Uterus (tissue), 4 donors: Measurements from ENCODE around the gene RELT. TPM values are rescaled to one million over a fixed set of nuclear protein-coding genes. Genes with fewer than 3 reads are reported as not detected.

Experiments
- DNase-seq, 2 donors: peaks; one replicate each; pipeline ENCODE4 v3.0.0-alpha.2; 2019 to 2020
- H3K27ac ChIP-seq, 2 donors: fragments of 200-600 bp; sonication (generic); 1 replicate in 1 of 2; 2 replicates in 1 of 2; pipeline ENCODE4 v1.5.1; 2016 to 2018
- H3K27me3 ChIP-seq, 2 donors: fragments of 200-600 bp; sonication (generic); one replicate each; pipeline ENCODE4 v1.5.1; 2018 to 2019; ENCODE audit warnings: control low read depth in 1 of 2
- H3K36me3 ChIP-seq, 2 donors: fragments of 200-600 bp; sonication (generic); one replicate each; pipeline ENCODE4 v1.5.1; 2019; ENCODE audit warnings: control low read depth in 1 of 2
- H3K4me1 ChIP-seq, 2 donors: fragments of 200-600 bp; sonication (generic); one replicate each; pipeline ENCODE4 v1.5.1; 2018 to 2019; ENCODE audit warnings: control low read depth in 1 of 2
- H3K4me3 ChIP-seq, 2 donors: fragments of 200-600 bp; sonication (generic); 1 replicate in 1 of 2; 2 replicates in 1 of 2; pipeline ENCODE4 v1.5.1; 2018 to 2019; ENCODE audit warnings: mild to moderate bottlenecking in 1 of 2
- H3K9me3 ChIP-seq, 2 donors: fragments of 200-600 bp; sonication (generic); one replicate each; pipeline ENCODE4 v1.5.1; 2019; ENCODE audit warnings: control low read depth in 1 of 2
- POLR2A ChIP-seq, 2 donors: fragments of 450-650 bp; IDR thresholded peaks; one replicate each; pipeline ENCODE4 v1.6.1; 2016; ENCODE audit warnings: antibody characterized with exemption in 2 of 2, mild to moderate bottlenecking in 1 of 2, moderate library complexity in 1 of 2
- intact Hi-C: fragments of 100-400 bp; cut with DNase I; formaldehyde crosslinking; loops from one replicate; pipeline ENCODE4 v1.15.1; 2023; ENCODE audit warnings: low total_unique reads
- total RNA-seq, 4 donors: library from RNA; depleted of rRNA in 3 of 4; stranded (reverse); fragments of >200 nt in 3 of 4; gene quantifications; one replicate each; pipeline versions ENCODE4 v1.1.0 to v1.2.4, GENCODE V29; 2014 to 2023
- TF ChIP-seq, protein P1 (sequence below), 4 experiments: fragments of 200-600 bp in 2 of 4; fragments of 450-650 bp in 2 of 4; sonication (generic) in 2 of 4; IDR thresholded peaks; one replicate each; pipeline ENCODE4 v1.5.1; 2016 to 2019; ENCODE audit warnings: antibody characterized with exemption in 4 of 4, mild to moderate bottlenecking in 2 of 4, moderate library complexity in 1 of 4
- donor health status: DM: yes; HTN: yes; CAD: no.

Gene RELT
- total RNA-seq, 4 donors from 2014 or later = 0.29 to 5.8 (median 3.3) TPM; not detected in 1

DNA sequence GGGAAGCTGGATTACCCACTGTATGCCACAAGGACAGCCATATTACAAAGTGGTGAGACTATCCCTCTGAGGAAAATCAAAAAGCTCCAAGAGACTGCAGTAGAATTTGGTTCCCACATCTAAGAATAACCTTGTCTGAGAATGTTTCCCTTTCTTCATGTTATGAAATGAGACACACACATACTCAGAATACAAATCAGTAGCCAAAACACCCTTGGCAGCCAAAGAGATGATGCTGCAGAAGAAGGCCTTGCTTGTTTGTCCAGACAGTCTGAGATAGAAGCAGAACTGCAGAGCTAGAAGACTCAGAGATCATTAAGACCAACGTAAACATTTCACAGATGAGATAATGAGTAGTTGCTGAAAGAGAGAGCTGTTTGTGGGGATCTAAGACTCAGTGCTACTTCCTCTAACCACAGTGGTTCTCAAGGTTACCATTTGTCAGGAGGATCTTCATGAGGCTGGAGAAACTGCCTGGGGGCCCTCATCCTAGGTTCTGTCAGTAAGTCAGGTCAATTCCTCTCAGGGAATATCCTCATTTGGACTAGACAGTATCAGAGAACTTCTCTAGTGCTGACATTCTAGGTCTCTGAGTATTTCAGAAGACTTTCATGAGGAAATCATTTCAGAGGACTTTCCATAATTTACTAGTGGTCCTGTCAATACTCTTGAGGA is 38.9 kb downstream of the RELT start:
- no peaks in the 10 kb centered on the region for H3K4me1 ChIP-seq
- intact Hi-C loops = no loop called here
- H3K4me3 ChIP-seq = no peak overlapping the region
- no peak for DNase-seq
- H3K9me3 ChIP-seq = no peaks in the 10 kb centered on the region
- no peaks in the 10 kb centered on the region for H3K27me3 ChIP-seq
- H3K27ac ChIP-seq = peak overlapping the region; percentile 38 to 42
- no peak for TF ChIP-seq POLR2A (IDR thresholded peaks at IDR 0.05)
- TF ChIP-seq, protein P1, sequence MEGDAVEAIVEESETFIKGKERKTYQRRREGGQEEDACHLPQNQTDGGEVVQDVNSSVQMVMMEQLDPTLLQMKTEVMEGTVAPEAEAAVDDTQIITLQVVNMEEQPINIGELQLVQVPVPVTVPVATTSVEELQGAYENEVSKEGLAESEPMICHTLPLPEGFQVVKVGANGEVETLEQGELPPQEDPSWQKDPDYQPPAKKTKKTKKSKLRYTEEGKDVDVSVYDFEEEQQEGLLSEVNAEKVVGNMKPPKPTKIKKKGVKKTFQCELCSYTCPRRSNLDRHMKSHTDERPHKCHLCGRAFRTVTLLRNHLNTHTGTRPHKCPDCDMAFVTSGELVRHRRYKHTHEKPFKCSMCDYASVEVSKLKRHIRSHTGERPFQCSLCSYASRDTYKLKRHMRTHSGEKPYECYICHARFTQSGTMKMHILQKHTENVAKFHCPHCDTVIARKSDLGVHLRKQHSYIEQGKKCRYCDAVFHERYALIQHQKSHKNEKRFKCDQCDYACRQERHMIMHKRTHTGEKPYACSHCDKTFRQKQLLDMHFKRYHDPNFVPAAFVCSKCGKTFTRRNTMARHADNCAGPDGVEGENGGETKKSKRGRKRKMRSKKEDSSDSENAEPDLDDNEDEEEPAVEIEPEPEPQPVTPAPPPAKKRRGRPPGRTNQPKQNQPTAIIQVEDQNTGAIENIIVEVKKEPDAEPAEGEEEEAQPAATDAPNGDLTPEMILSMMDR (IDR thresholded peaks at IDR 0.05) = no peak
- no peaks in the 10 kb centered on the region for H3K36me3 ChIP-seq

DNA sequence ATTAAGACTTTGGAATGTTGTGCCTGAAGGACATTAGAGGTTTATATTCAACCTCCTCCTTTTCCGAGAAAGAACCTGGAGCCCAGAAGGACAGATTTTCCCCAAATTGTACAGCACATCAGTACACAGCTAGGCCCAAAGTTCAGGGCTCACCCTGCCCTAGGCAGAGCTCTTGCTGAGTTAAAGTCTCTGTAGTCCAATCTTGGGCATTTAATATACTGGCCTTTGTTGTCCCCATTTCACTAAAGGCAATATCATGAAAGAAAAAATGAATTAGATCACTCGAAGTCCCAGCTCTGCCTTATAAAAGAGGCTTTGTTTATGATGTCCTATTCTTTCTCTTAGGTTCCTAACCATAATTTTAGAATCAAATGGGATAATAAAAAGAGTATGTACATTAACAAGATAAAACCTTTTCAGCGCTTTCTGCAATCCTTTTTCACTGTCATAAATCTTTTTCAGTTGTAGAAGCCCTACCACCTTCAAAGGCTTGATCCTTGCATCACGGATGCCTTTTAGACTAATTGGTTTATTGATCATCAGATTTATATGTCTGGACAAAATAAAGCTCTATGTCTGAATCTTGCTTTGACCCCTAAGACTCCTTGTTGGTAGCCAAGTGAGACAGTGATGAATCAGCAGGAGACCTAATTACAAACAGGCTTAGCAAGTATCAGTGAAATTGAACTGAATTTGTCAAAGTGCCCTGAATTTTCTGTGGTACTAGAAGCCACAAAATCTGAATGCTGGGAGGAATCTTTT is 39.8 kb downstream of the RELT start:
- no peaks in the 10 kb centered on the region for H3K27me3 ChIP-seq

DNA sequence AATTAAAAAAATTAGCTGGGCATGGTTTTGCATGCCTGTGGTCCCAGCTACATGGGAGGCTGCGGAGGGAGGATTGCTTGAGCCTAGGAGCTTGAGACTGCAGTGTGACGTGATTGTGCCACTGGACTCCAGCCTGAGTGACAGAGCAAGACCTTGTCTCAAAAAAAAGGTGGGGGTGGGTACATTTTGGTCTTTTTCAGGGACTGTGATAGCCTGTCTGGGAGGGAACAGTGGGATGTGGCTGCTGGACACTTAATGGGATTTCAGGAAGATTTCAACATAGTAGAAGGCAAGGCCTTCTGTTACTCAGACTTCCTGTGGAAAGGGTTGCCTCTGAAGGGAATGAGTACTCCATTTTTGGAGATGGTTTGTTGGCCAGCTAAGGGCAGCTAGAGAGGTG is 40.6 kb downstream of the RELT start:
- H3K27me3 ChIP-seq = no peaks in the 10 kb centered on the region
- intact Hi-C loops = no loop called here
- H3K9me3 ChIP-seq = no peaks in the 10 kb centered on the region
- H3K4me1 ChIP-seq = no peaks in the 10 kb centered on the region
- no peak overlapping the region for H3K27ac ChIP-seq
- no peak for DNase-seq
- TF ChIP-seq POLR2A (IDR thresholded peaks at IDR 0.05) = no peak
- TF ChIP-seq, protein P1 (IDR thresholded peaks at IDR 0.05) = no peak
- no peaks in the 10 kb centered on the region for H3K36me3 ChIP-seq
- H3K4me3 ChIP-seq = no peak overlapping the region

More for the DNA sequence above, 39.8 kb downstream of the RELT start:
- Histone ChIP-seq H3K27ac (no peak overlapping the region), H3K9me3 (no peaks in the 10 kb centered on the region), H3K4me3 (no peak overlapping the region), H3K36me3 (no peaks in the 10 kb centered on the region), H3K4me1 (no peaks in the 10 kb centered on the region)
- intact Hi-C loops = no loop called here
- DNase-seq = no peak
- TF ChIP-seq, protein P1 (IDR thresholded peaks at IDR 0.05) = no peak
- TF ChIP-seq POLR2A (IDR thresholded peaks at IDR 0.05) = no peak

DNA sequence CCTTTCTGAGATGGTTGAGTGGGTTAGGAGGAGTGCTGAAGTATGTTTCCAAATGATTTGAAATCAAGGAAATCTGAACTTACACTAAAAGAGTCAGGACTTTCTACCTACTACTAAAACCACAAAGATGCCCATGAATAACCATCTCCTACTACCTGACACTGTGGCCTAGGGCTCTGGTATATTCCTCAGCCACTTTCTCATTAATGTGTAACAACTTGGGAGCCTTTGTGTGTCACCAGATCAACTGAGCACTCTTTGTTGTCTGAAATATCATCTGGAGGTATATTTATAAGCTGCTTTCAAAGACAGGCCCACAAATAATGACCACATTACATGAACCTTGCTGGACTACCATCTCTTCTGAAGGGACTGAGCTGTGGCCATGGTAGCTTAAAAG is 43.9 kb downstream of the RELT start:
- no peaks in the 10 kb centered on the region for H3K27me3 ChIP-seq
- H3K4me1 ChIP-seq = no peaks in the 10 kb centered on the region
- no peaks in the 10 kb centered on the region for H3K36me3 ChIP-seq
- H3K27ac ChIP-seq = no peak overlapping the region
- TF ChIP-seq, protein P1 (IDR thresholded peaks at IDR 0.05) = no peak
- no peak for TF ChIP-seq POLR2A (IDR thresholded peaks at IDR 0.05)
- intact Hi-C loops = no loop called here
- H3K9me3 ChIP-seq = no peaks in the 10 kb centered on the region
- no peak overlapping the region for H3K4me3 ChIP-seq
- no peak for DNase-seq

DNA sequence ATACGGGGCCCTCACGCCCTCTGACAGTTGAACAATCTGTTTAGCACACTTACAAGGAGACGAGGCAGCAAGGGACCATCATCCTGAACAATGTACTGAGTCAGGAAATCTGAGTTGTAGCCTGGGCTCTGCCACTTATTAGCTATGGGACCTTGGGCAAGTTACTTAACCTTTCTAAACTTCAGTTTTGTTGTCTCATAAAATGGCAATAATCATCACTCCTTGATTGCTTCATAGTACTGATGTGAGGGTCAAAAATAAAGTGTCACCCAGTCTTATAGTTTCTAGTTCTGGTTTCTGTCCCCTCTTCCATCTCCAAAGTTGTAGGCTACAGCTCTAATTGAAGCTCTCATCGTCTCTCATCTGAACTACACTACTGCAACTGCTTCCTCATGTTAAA is 46.7 kb downstream of the RELT start:
- no peaks in the 10 kb centered on the region for H3K9me3 ChIP-seq
- no peak for DNase-seq
- no peaks in the 10 kb centered on the region for H3K4me1 ChIP-seq
- no peak overlapping the region for H3K27ac ChIP-seq
- no peak overlapping the region for H3K4me3 ChIP-seq
- TF ChIP-seq POLR2A (IDR thresholded peaks at IDR 0.05) = no peak
- TF ChIP-seq, protein P1 (IDR thresholded peaks at IDR 0.05) = no peak
- no peaks in the 10 kb centered on the region for H3K27me3 ChIP-seq
- intact Hi-C loops = no loop called here
- H3K36me3 ChIP-seq = no peaks in the 10 kb centered on the region
